PC-9 (cell line): ENCODE results near the gene HES2.

Source experiments
- CTCF ChIP-seq: fragments of 200-600 bp; sonication (generic); conservative IDR thresholded peaks from 2 replicates; pipeline ENCODE4 v1.6.1; 2017; ENCODE audit warnings: mixed run types, antibody characterized with exemption, mild to moderate bottlenecking, moderate library complexity
- EZH2 ChIP-seq: fragments of 200-600 bp; sonication (generic); IDR thresholded peaks from 2 replicates; pipeline ENCODE4 v1.8.0; 2017; ENCODE audit warnings: antibody characterized with exemption, low read depth

DNA sequence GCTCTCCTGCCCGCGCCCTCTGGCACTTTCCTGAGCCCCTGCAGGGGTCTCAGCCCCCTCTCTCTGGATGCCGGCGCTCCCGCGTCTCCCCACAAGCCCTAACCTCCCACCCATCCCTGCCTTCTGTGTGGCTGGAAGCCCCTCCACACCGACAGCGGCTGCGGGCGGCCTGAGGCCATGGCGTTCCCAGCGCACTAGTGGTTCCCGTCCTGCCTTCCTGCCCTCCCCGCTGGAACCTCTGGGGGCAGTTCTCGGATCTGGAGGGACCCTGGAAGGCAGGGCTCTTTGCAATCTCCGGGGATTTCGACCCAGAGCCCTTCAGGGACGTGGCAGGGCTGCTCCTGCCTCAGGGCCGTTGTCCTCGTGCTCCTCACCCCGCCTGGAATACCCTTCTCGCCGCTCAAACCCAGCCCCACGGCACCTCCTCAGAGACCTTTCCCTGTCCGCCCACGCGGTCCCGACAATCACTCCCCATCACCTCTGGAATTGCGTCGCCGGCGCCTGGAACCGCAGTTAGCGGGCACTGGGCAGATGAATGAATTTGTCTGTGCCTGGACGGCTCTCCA, 4.4 kb upstream of the HES2 start:
- no peak for TF ChIP-seq CTCF
- TF ChIP-seq EZH2 = no peak
